OCI-M1 (cell line): ENCODE data around the gene ELMO1.

Experiments
- DNase-seq: peaks from one replicate; lab custom pipeline; 2025; lab: John Stamatoyannopoulos, UW

The ELMO1 gene

DNA sequence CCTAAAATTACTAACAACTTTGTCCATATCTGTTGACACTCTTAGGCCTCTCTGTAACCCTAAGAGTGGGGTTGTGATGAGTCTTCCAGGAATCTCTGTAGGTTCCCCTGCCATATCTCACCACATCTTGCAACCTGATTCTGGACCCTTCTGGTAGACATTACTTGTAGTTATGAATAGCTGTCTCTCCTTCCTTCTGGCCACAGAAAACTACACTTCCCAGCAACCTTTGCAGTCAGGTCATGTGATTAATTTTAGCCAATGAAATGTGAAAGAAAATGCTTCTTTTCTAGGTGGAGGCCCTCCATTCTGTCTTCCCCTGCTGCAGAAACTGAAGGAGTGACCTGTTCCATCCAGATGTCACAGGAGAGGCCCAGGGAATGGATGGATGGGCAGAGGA lies 576.8 kb downstream of the ELMO1 start:
- peak; percentile 38 for DNase-seq

GRCh38 chr7:36871355-36871738 lies 577.3 kb downstream of the ELMO1 start:
- no peak for DNase-seq

DNA sequence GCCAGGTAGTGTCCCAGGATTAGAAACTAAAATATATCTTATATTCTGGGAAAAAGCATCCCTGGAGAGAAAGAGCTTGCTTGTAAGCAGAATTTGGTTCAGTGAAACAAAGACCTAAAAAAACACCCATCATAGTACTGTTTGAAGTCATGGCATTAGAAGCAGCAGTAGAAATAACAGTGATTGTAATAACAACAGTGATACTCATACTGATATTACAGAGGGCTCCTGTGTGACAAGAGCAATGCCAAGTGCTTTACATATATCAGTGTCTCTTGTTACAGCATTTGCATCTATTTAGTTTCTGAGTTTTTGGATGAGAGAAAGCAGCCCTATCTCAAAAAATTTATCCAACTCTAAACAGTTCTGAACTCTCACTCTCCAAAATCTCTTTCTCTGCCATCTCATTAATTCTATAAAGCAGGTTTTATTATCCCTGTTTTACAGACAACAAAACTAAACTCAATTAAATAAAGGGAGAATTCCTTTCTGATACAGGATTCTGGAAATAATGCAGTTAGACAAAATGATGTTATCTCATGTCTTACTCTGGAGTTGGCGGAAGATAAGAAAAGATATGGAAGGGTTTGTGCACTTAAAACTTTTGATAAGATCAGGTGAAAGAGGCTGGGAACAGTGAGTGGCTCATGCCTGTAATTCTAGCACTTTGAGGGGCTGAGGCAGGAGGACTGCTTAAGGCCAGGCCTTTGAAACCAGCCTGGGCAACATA lies 577.9 kb downstream of the ELMO1 start:
- DNase-seq = no peak

GRCh38 chr7:36868727-36869411 lies 579.8 kb downstream of the ELMO1 start:
- no peak for DNase-seq

- DNase-seq = no peak
Measured at GRCh38 chr7:36865019-36865418, 583.6 kb downstream of the ELMO1 start.

DNA sequence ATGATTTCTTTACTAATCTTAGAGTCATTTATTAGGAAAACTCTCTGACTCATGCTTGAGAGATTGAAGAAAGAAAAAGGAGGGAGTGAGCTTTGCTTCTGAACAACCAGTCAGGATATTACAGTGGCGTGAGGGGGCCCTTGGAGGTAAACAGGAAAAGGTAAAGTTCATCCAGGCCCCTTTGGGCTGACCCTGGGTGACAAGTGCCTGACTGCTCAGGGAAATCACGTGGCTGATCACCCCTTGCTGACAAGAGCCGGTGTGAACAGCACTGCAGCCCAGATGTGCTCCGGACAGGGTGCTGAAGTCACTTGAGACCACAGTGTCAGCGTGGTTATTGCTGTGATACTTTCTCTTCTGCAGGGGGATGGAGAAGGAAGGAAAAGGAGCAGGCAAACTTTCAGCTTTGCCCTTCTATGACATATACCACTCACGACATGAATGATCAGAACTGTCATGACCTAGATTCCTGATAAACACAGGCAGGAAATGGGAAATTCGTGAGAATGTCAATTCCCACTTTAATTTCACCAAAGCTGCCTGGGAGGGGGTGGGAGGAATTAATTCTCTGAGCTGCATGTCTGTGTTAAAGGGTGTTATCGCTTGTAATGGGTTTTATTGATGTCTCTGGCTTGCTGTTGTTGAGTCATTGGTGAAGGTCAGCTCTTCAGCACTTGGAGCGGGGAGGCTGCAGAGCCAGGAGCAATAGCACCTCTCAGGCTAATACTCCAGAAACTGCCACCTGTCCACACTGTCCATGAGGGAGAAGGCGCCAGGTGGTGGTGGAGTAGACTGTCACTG lies 584.6 kb downstream of the ELMO1 start:
- no peak for DNase-seq

GRCh38 chr7:36862771-36863261 lies 585.8 kb downstream of the ELMO1 start:
- DNase-seq = no peak

GRCh38 chr7:36861656-36862055 lies 587.0 kb downstream of the ELMO1 start:
- DNase-seq = no peak

- no peak for DNase-seq
Measured at GRCh38 chr7:36860681-36861080, 588.0 kb downstream of the ELMO1 start.

GRCh38 chr7:36855330-36855729 lies 593.3 kb downstream of the ELMO1 start:
- DNase-seq = no peak

DNA sequence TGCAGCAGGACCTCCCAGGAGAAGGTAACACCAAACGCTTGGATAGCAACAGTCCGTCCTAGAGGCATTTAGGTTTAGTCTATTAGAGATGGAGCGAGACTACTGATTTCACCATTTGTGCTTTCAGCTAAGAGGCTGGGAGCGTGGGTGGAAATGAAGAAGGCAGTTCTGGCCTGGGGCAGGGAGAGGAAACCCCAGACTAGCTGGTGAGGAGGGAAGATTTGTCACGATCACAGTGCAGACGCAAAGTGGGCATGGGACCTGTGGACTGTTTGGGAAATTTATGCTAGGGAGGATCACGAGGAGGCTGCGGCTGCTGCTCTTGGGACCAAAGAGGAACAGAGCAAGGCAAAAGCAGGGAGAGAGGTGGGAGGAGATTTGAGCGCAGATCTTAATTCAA lies 594.0 kb downstream of the ELMO1 start:
- no peak for DNase-seq

DNA sequence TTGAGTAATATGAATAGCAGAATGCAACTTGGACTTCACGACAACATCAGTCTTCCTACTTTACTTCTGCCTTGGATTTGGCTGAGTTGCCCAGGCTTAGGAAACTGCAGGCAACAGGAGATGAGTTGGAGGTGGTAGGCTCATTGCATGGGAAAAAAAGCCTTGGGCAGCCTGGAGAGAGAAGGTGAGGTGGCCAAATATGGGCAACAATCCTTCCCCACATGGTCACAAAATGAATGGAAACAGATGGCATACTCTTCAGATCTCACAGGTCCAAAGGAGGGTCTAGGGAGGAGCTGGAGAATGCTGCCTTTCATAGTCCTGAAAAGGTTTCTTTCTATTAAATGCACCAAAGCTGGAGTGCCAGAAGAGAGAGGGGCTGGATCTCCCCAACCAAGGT lies 595.7 kb downstream of the ELMO1 start:
- no peak for DNase-seq

GRCh38 chr7:36852017-36852416 lies 596.6 kb downstream of the ELMO1 start:
- no peak for DNase-seq

DNA sequence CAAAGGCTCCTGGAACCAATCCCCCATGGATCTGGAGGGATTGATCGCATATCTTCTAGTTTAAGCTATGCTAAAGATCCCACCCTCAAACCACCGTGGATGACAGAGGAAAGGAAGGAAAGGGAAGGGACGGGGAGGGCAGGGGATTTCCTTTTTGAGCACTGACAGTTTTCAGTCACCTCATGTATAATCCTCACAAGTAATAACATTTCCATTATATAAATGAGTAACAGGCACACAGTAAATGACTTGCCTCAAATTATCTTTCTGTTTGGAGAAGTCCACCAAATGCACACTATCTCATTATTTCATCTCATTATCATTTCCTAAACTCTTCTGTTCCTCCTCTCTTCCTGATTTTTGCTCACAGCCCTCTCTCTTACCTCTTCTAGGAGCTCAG lies 597.3 kb downstream of the ELMO1 start:
- no peak for DNase-seq

- no peak for DNase-seq
Measured at GRCh38 chr7:36847946-36848345, 600.7 kb downstream of the ELMO1 start.

DNA sequence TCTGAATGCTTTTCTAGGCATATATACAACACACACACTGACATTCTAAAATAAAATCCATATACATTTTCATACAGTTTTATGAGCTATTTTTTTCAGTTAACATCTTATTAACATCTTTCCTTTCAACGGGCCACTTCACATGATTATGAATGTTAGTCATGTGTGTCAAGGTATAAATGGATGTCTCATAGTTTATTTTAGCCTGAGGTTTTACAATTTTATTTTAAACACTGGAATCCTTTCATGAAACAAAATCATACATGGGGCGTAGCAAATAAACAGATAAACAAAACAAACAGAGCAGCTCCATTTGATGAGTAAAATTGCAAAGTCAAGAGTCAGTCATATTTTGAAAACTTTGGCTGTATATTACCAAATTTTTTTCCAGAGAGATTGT lies 604.3 kb downstream of the ELMO1 start:
- no peak for DNase-seq

DNA sequence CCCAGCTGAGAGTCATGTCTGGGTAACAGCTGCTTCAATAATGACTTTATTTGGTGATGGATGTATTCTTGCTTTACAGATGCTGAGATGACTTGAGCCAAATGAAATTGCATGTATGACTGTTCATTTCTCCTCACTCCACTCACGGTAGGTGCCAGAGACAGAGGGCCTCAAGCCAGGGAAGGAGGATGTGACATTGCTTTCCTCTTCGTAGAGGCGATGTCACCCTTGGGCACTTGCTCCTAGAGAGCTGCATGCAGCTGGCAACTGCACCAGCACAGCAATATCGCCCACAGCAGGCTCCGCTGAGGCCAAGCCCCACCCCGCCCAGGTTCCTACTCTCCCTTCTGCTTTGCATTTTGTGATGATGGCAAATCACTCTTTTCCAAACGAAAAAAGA lies 607.8 kb downstream of the ELMO1 start:
- DNase-seq = no peak

DNA sequence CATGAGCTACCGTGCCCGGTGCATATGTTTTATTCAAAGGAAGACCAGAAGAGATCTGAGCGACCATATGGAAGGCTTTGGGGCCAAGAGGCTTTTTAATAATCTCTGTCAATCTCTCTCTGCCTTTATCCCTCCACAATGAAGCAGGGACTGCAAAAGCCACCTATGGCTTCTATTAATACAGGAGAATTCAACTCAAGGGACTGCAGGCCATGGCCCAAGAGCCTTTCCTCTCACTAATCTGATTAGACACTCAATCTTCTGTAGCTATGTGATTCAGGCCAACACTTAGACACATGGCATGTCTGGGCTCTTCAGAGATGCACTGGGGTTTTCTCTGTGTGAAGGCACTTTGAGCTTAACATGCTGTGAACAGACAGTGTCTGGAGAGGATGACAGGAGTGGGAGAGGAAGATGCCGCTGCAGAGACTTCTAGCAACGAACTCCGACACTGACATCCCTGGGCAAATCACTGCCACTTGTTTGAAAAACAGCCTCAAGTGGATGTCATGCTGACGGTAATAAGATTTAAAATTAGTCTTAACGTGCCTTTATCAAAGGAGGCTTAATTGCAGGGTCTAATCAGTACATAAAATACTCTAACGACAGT lies 609.9 kb downstream of the ELMO1 start:
- no peak for DNase-seq

GRCh38 chr7:36831049-36831448 lies 617.6 kb downstream of the ELMO1 start:
- DNase-seq = no peak

GRCh38 chr7:36827726-36828703 lies 620.6 kb downstream of the ELMO1 start:
- no peak for DNase-seq

GRCh38 chr7:36825501-36825900 lies 623.2 kb downstream of the ELMO1 start:
- no peak for DNase-seq
